C4-2B (cell line): ENCODE measurements around the gene LTBP1.

Experiments
- CTCF ChIP-seq: fragments of 450-650 bp; conservative IDR thresholded peaks from 2 replicates; pipeline ENCODE4 v1.5.1; 2017; ENCODE audit warnings: mild to moderate bottlenecking
- ZFX ChIP-seq: fragments of 450-650 bp; IDR thresholded peaks from 2 replicates; pipeline ENCODE4 v1.6.1; 2017

- TF ChIP-seq CTCF (no peak), ZFX (no peak)
Measured at GRCh38 chr2:33433279-33434235, 486.8 kb downstream of the LTBP1 start.
